ENCODE results near the gene DACT2. TPM values are rescaled to one million over a fixed set of nuclear protein-coding genes. Genes with fewer than 3 reads are reported as not detected.

DACT2 gene
- total RNA-seq, 4 donors from 2014 or later, result 0.27 TPM; not detected in 3

DNA sequence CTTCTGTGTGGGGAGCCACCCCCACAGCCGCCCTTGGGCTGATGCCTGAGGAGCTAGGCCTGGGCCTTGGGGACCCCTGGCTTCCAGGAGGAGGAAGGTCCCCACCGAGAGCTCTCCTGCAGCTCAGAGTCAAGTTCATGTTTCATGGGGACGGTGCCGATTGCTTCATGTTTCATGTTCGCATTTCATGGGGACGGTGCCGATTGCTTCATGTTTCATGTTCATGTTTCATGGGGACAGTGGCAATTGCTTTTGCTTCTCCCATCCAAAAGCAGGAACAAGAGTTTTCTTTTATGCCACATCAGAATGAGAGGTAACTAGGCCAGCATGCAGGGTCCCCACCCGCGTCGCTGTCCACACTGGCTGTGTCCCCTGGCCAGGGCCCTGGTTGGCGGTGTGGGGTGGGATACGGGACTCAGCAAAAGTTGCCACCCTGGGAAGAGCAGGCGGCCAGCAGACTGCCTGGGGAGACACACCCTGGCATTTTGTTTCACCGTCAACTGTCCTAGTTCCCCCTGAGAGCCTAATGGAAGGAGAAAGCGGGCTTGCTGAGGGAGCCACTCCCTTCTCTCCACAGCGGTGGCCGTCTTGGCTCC, 46.0 kb downstream of the DACT2 start:
- no peaks in the 10 kb centered on the region for H3K27me3 ChIP-seq
- no peaks in the 10 kb centered on the region for H3K36me3 ChIP-seq
- intact Hi-C loops (cut with DNase I), result no loop called here
- peaks cover 0 to 6% of the 10 kb centered on the region in 2 donors for H3K4me1 ChIP-seq
- no peak for TF ChIP-seq POLR2A (IDR thresholded peaks at IDR 0.05)
- TF ChIP-seq, protein P1, sequence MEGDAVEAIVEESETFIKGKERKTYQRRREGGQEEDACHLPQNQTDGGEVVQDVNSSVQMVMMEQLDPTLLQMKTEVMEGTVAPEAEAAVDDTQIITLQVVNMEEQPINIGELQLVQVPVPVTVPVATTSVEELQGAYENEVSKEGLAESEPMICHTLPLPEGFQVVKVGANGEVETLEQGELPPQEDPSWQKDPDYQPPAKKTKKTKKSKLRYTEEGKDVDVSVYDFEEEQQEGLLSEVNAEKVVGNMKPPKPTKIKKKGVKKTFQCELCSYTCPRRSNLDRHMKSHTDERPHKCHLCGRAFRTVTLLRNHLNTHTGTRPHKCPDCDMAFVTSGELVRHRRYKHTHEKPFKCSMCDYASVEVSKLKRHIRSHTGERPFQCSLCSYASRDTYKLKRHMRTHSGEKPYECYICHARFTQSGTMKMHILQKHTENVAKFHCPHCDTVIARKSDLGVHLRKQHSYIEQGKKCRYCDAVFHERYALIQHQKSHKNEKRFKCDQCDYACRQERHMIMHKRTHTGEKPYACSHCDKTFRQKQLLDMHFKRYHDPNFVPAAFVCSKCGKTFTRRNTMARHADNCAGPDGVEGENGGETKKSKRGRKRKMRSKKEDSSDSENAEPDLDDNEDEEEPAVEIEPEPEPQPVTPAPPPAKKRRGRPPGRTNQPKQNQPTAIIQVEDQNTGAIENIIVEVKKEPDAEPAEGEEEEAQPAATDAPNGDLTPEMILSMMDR (IDR thresholded peaks at IDR 0.05), result no peak
- no peaks in the 10 kb centered on the region for H3K9me3 ChIP-seq
- no peak for DNase-seq
- no peak overlapping the region for H3K4me3 ChIP-seq (replicated peaks in 1 of 3)
- H3K27ac ChIP-seq, result no peak overlapping the region
- 83 to 85% methylated on average over 13 to 15 of the region's 17 CpGs for WGBS, 2 donors

DNA sequence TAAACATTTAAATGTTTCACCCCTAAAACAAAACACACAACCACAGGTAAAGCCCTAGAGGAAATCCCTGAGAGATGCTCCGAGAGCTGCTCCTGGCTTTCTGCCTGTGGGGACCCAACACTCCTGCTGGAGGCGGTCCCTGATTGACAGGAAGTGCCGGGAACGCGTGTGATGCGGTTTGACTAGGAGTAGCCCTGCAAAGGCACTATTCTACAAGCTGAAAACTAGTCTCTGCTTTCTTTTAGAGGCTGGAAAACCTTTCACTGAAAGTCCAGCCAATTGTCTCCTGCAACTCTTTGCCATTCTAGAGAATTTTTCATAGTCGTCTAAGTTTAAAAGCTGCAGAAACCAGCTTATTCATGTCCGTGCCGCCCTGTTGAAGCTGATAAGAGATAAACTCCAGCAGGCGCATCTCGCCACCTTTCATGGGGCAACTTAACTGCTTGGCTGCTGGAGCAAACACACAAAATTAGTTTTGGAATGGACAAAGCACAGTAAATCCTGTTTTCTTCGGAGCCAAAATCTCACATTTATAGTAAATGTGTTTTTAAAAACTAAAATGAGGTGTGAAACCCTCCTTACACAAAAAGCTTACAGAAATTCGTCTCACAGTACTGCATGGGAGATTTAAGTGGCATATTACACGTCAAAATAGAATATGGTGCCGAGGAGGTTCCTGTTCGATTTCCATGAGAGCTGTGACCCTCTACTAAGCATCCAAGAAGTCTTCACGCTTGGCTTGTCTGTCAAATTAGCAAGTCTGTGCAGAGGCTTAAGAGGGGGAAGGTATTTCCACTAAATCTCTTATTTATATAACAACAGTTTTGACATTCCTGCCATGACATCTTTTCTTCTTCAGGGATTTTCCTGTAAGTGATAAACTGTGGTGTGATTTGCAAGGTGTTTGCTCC, 46.9 kb downstream of the DACT2 start:
- no peaks in the 10 kb centered on the region for H3K36me3 ChIP-seq
- no peak overlapping the region for H3K27ac ChIP-seq
- no peaks in the 10 kb centered on the region for H3K27me3 ChIP-seq
- intact Hi-C loops (cut with DNase I), result no loop called here
- DNase-seq, result no peak
- no peak overlapping the region for H3K4me3 ChIP-seq (replicated peaks in 1 of 3)
- no peaks in the 10 kb centered on the region for H3K9me3 ChIP-seq
- TF ChIP-seq POLR2A (IDR thresholded peaks at IDR 0.05), result no peak
- TF ChIP-seq, protein P1 (IDR thresholded peaks at IDR 0.05), result no peak
- H3K4me1 ChIP-seq, result peaks cover 0 to 6% of the 10 kb centered on the region in 2 donors
- 33 to 36% methylated on average over 17 of the region's 17 CpGs for WGBS, 2 donors

DNA sequence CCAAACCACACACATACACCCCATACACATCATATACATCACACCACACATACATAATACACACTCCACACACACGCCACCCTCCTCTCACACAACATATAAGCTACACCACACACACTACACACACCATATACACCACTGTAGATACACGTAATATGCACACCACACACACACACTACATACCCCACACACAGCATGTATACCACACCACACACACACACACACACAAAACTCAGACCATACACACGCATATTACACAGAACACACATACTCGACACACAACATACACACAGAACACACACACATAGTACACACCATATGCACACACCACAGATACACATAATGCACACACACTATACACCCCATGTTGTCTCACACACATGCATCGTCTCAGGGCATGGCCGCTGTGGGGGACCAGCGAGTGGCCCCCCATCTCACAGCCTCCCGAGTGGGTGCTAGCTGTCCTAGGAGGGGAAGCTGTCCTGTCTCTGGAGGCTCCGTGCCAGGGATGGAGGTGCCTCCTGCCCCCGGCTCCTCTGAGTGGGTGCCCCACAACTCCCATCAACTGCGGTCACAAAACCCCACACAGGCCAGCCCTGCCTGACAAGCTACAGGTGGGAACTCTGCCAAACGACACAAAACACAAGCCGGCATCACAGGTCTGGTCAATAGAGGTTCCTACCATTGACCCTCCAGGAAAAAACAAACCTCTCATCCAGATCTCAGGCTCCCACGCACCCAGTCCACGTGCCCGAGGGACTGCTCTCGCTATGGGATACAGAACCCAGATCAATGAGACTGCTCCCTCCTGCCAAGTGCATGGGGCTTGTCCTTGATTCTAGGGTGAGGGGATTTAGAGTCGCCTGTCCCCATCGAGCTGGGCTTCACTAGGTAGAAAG, 49.1 kb downstream of the DACT2 start:
- DNase-seq, result no peak
- TF ChIP-seq, protein P1 (IDR thresholded peaks at IDR 0.05), result no peak
- no peak for TF ChIP-seq POLR2A (IDR thresholded peaks at IDR 0.05)
- 86% methylated on average over 14 to 18 of the region's 19 CpGs for WGBS, 2 donors
- peaks cover 0 to 6% of the 10 kb centered on the region in 2 donors for H3K4me1 ChIP-seq
- no peak overlapping the region for H3K4me3 ChIP-seq (replicated peaks in 1 of 3)
- intact Hi-C loops (cut with DNase I), result no loop called here
- no peaks in the 10 kb centered on the region for H3K27me3 ChIP-seq
- H3K27ac ChIP-seq, result no peak overlapping the region
- no peaks in the 10 kb centered on the region for H3K36me3 ChIP-seq
- H3K9me3 ChIP-seq, result no peaks in the 10 kb centered on the region

DNA sequence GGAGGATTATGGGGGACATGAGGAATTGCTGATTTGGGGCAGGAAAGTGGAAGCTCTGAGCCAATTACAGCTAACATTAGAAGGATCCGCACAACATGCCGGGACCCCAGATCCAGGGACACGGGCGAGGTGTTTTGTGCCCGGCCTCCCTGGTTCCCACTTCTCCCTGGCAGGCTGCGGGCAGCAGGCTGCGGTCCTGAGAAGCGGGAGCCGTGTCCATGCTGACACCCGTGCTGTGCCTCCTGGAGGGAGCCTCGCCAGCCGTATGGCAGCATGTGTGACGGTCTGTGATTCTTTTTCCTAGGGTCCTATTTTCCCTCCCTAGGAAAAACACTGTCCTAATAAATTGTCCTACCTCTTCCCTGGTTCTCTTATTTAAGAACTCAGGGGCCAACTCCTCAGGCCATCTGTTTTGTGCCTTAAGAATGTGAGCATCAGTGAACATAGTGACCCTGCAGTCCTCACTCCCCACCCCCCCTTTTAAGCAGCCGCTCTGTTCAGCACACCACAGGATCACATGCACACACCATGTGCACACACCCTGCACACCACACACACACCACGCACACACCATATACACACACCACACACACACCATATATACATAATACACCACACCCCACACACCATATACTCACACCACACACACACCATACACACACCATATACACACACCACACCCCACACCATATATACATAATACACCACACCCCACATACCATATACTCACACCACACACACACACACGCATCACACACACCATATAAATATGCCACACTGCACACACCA, 49.9 kb downstream of the DACT2 start:
- no peak overlapping the region for H3K27ac ChIP-seq
- H3K4me1 ChIP-seq, result peaks cover 0 to 6% of the 10 kb centered on the region in 2 donors
- 93 to 94% methylated on average over 15 to 16 of the region's 16 CpGs for WGBS, 2 donors
- intact Hi-C loops (cut with DNase I), result no loop called here
- H3K4me3 ChIP-seq (replicated peaks in 1 of 3), result no peak overlapping the region
- no peaks in the 10 kb centered on the region for H3K27me3 ChIP-seq
- H3K9me3 ChIP-seq, result no peaks in the 10 kb centered on the region
- no peak for TF ChIP-seq POLR2A (IDR thresholded peaks at IDR 0.05)
- TF ChIP-seq, protein P1 (IDR thresholded peaks at IDR 0.05), result no peak
- no peak for DNase-seq
- H3K36me3 ChIP-seq, result no peaks in the 10 kb centered on the region

All from thyroid gland (tissue), 4 donors.